Activated T-cell treated with anti-CD3 and anti-CD28 coated beads for 48 hours (primary cell): ENCODE measurements around the gene USH2A.
"Not testable (repeated sequence)": the region's sequence is repeated elsewhere in the genome, so short reads cannot be mapped to it uniquely, and the experiment has no call there.

ENCODE experiments used
- DNase-seq: peaks from one replicate; pipeline ENCODE4 v3.0.0-alpha.2; 2020; ENCODE audit warnings: low read depth

Gene USH2A

DNA sequence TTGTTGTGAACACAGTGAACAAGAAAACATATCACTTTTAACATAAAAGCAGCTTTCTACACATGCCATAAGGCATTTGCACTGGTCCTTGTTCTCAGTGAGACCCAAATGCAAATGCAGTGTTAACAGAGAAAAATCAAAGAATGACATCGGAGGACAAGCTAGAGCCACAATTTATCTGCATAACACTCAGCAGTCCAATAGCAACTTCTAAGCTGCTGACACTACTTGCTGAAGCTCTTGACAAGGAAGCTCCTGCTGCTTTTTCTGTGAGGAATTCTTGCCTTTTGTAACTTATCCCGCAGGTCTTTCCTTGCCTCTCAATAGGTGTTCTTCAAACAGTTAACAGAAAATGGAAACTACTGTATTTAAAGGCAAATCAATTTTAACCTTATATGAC is 34.7 kb downstream of the USH2A start:
- DNase-seq, result no peak

DNA sequence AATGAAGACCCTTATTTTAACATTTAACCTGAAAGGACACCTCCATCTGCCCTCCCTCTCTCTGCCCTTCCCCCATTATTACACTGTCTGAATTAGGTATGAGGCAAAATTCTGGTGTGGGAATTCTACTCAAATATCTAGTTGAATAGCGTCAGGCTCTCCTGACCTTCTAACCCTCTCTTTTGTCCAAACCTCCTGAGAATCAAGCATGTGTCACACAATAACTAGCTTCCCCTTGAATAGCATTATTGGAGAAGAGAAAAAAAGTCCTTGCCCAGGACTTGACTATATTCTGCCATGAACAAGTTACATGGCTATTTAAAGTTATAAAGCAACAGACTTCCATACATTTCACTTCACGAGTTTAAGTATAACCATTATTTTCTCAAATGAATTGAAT is 35.5 kb downstream of the USH2A start:
- no peak for DNase-seq

DNA sequence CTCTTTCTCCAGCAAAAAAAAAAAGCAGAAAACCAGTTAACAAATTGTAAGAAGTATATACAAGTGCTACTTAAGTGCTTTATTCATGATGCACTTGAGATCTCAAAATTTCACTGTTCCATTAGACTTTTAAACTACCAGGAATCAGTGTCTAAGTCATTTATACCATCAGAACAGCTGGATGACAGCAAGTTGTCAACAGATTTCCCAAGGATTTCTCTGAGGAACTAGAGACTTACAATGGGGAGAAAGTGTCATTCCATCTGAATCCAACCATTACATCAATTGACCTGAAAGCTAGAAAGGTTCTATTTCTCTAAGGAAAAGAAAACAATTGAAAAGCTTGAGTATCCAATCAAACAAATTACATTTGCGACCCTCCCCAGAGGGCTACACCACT is 43.8 kb downstream of the USH2A start:
- no peak for DNase-seq

DNA sequence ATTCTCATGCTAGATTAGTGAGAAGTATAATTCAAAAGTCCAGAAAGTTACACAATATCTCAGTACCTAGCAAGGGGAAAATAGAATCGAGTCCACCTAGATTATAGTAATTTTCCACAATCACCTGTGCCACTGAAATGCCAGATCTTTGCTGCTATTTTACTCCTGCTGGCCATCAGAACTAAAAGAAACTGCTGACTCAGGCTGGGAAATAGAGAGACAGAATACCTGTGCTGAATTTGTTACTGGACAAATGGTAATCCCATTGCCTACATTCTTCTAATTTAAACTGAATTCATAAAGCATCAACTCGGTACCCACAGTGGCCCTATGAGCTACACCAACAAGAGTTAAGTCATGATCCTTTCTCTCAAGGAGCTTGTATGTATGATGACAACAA is 55.0 kb downstream of the USH2A start:
- no peak for DNase-seq

DNA sequence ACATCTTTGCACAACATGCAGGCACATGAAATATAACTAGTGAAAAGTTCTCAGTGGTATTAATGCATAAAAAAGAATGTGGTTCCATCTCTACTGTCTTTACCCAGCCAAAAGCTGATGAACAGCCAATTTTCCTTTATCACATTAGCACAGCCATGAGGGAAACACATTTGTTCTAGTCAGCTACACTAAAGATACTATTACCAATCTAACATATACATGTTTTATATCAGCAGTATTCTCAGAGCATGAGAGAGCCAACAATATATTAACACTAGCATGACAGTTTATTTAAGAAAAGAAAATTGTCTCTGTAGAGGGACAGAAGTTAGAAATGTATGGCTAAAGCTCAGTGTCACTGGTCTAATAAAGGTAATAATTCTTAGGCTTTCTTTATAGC is 56.3 kb downstream of the USH2A start:
- no peak for DNase-seq

DNA sequence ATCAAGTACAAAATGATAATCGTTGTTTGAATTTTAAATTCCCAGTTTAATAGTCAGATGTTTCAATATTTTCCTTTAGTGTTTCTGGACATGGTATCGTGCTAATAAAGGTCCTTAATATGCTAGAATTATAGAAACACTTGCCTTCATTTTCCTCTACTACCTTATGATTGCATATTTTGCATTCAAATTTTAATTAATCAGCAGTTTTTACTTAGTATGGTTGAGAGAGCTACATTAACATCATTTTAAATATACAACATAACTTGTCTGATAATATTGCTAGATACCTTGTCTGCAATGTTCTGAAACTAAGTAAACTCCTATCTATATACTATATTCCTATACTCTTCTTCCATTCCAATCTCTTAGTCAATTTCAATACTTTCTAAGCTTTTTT is 66.3 kb downstream of the USH2A start:
- DNase-seq, result no peak

DNA sequence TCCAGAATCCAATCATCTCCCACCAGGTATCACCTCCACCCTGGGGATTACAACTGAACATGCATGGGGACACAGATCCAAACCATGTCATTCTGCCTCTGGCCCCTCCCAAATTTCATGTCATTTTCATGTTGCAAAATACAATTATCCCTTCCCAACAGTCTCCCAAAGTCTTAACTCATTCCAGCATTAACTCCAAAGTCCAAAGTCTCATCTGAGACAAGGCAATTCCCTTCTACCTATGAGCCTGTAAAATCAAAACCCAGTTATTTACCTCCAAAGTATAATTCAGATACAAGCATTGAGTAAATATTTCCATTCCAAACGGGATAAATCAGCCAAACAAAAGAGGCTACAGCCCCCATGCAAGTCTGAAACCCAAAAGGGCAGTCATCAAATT is 73.1 kb downstream of the USH2A start:
- DNase-seq, result no peak

DNA sequence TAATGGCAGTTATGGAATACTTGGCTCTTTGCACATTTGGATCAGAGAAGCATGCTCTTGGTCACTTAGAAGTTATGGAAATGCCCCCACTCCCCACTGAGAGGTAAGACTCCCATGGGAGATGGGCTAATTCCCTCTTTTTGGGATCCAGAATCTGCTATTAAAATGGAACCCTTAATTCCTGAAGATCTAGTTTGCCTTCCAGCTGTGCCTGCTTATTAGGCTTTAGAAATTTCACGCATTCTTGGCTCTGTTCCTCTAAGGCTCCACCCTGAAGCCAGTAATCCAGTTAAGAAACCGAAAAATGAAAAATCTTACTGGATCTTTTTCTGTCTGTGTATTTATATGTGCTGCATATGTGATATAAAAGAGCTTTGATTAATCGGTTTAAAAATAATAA is 76.7 kb downstream of the USH2A start:
- DNase-seq, result no peak

DNA sequence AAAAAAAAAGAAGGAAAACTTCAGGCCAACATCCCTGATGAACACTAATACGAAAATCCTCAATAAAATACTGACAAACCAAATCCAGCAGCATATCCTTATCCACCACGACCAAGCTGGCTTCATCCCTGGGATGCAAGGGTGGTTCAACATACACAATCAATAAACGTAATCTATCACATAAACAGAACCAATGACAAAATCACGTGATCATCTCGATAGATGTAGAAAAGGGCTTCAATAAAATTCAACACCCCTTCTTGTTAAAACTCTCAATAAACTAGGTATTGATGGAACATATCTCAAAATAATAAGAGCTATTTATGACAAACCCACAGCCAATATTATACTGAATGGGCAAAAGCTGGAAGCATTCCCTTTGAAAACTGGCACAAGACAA is 82.7 kb downstream of the USH2A start:
- not testable (repeated sequence) for DNase-seq

DNA sequence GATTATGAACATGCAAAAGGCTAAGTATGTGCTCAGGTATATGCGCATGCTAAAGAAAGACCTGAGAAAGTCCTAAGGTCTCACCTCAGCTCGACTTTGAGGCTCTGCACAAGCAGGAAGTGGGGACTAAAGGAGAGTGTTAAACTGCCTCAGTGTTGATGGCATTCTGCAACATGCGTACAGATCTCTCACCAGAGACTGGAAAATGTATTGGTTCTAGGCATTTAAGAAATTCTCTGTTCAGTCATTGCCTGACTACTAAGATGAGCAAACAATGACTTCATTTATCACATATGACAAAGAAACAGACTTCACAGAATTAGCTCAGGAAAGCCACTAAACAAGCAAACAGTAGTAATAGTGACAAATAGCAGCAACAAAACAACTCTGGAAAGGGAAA is 90.8 kb downstream of the USH2A start:
- no peak for DNase-seq

DNA sequence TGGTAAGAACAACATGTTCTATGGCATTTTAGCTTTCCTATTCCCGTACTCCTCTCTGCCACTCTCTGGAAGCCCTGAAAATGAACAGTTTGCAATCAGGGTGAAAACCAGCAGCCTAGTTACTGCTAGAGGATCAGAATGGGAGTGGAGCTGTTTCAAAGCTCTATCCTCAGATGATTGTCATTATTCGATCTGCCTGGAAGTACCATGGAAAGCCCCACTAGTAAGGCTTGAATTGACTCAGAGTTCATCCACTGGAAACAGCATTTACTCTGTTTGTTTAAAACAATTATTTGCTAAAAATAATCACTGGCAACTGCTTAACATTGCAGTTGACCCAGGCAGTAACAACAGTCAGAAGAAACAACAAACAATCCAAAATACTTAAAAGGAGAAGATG is 91.2 kb downstream of the USH2A start:
- no peak for DNase-seq

DNA sequence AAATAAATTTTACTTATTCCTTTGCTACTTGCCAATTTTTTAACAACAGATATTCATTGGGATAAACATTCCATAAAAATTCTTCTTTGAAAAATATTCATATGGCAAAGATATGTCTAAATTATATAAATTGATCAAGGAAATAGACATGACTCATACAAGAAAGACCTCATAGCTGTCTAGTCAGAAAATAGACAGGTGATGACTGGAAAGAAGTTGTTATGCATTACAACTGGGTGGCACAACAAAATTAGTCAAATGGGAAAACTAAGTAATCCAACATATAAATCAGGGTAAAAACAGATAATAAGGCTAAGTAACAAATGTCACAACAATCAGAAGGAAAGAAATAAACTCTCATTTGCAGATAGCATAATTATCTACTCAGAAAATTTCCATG is 92.0 kb downstream of the USH2A start:
- no peak for DNase-seq

DNA sequence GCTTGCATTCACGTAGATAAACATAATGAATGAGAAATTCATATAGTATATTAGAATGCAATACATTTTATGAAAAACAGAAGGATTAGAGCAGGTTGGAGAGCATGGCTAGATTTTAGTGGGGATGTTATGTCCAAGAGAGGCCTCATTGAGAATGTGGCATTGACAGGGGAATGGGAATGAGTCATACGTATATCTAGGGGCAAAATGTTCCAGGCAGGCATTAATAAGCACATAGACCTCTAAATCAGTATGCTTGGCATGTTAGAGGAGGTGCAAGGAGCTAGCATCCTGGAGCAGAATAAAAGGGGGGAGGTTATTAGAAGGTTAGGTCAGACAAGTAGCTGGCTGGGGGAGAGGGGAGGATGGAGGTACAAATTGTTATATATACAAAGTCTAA is 93.0 kb downstream of the USH2A start:
- no peak for DNase-seq

DNA sequence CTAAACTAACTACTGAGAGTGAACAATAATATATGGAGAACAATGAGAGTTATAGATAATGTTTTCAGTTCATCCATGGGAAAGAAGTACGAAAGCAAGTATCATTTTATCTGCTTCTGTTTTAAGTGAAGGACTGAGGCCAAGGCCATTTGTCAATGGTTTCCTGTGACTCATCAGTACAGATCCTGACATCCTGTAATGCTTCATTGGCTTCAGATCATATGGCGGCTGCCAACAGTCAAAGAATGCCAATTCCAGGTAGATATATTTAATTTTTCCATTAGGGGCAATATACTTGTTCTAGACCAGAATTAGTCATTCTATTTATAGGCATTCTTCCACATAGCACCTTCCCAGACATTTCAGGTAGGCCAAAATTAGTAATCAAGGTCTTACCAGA is 97.3 kb downstream of the USH2A start:
- no peak for DNase-seq

DNA sequence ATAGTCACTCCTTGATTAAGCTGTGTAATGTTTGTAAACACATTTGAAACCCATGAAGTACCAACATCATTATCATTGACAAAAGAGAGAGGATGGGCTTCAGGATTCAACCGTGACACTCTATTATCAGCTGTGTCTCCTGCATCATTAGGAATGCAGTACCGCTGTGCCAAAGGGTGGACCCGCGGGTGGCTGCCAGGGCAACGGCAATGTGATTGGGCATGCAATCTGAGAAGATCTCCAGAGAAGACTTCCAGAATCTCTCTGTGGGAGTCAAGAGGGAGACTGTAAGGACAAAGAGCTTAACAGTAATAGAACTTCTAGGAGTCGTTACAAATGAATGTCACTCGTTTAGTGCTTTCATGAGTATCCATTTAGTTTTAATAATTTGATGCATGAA is 97.9 kb downstream of the USH2A start:
- no peak for DNase-seq

DNA sequence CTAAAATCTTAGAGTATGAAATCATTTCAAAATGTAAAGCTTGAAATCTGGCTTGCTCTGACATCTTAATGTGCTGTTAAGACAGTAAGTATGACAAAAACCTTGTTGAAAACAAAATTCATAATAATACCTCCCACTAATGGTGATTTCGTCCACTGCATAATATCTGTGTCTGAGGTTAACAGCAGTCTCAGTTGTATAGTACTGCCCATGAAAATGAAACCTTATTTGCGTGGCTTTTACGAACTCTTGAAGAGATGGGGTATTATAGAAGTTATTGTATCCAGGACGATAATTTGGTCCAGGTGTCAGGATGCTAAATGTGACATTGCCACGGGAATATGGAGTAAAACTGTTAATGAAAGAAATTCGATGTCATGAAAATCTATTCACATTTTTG is 99.9 kb downstream of the USH2A start:
- no peak for DNase-seq

DNA sequence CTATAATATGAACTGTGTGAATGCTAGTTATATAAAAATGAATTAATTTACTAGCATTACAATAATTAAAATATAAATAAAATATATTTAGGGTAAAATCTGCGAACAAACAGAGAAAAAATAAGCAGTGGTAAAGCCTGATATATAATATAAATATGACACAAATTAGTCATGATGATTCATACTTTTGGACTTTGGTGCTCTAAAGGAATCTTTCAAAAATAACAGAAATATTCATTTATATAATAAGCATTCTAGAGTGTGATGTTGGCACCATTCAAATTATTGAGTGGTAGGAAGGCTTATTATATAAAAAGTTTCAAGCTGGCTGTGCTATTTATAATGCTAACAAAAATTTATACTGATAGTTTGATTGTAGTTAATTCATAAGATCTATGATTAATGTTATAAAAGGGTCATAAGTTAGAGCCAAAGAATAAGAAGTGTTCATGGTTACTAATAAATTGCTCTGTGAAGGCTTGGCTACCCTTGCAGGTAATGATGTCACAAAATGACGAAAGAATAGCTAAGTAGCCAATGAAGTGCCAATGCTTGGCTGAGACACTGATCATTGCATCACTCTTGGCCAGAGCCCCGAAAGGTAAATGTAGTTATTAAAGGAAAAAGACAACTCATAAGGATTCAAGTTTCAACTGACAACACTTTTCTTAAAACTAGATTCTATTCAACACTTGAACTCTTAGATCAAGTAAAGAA is 108.7 kb downstream of the USH2A start:
- no peak for DNase-seq

DNA sequence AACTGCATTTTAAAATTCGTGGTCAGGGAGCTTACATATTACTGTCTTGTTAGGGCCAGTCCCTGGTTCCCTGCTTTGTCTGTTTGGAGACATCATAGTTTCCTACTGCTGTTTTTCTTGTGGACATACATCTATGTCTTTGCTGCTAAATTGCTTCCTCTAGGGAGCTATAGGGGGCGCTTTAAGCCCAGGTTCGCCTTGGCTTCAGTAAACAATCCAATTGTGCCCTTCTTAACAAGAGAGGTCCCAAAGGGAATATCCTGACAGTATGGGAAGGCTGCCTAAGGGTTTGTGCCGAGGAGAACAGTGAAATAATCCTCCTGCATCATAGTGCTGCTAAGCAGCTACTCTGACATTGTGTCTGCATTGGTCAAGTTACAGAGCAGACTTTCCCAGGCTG is 112.5 kb downstream of the USH2A start:
- no peak for DNase-seq

DNA sequence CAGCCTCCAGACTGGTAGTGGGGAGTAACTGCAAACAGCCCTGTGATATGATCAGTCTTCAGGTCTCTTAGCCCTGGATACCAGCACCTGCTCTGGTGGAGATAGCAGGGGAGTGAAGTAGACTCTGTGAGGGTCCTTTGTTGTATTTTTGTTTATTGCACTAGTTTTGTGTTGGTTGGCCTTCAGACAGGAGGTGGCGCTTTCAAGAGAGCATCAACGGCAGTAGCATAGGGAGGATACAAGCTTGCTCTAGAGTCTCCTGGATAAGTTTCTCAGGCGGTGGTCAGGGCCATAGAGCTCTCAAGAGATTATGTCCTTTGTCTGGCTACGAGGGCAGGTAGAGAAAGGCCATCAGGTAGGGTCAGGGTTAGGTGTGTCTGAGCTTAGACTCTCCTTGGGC is 116.4 kb downstream of the USH2A start:
- DNase-seq, result no peak

DNA sequence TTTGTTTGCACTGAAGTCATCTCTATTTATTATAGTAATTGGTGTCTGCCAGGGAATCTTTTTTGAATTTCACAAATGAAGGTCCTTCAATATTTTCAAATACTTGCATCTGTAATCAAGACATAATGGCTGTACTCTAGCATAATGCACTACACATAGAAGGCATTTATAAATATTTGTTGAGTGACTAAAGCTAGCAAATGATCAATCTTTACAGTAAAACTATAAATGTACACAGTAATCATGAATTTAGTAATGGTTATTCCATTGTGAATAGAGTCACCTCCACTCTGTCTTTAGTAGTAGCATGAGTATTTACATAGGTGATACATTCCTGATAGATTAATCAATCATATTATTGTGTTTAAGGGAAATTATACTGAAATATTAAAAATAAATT is 119.6 kb downstream of the USH2A start:
- DNase-seq, result no peak

DNA sequence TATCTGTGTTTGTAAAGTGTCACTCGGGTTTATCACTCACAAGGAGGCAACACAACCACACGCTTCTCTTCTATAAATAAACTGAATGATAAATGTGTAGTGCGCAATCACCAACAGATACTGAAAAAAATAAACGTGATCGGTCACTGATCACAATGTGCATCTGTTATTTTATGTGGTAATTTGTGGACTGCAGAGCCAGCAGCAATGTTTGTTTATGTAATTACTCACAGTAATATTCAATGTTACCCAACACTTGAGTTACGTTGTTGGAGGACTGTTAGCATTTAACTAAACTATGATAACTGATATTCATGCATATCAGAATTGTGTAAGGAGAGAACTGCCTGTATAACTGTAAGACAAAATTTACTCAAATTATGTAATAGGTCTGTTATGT is 129.6 kb downstream of the USH2A start:
- no peak for DNase-seq

DNA sequence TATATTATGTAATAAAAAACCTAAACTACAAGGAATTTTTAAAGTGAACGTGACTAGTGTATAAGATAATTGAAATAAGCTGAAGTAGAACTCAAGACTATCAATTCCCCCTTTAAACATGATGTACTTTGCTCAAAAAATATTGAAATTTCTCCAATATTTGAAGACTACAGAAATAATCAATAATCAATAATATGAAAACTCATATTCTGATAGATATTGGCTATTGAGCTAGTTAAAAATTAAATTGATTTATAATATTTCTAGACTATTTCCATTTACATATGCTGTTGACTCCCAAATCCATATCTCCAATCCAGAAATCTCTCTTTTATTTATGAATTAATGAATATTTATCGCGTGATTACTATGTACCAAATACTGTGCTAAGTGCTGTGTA is 133.2 kb downstream of the USH2A start:
- DNase-seq, result no peak

DNA sequence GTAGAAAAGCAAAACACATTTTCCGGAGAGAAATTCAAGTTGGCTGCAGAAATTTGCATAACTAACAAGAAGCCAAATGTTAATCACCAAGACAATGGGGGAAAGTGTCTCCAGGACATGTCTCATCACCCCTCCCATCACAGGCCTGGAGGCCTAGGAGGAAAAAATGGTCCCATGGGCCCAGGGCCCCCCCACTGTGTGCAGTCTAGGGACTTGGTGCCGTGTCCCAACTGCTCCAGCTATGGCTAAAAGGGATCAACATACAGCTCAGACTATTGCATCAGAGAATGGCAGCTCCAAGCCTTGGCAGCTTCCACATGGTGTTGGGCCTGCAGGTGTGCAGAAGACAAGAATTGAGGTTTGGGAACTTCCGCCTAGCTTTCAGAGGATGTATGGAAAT is 138.2 kb downstream of the USH2A start:
- DNase-seq, result no peak

DNA sequence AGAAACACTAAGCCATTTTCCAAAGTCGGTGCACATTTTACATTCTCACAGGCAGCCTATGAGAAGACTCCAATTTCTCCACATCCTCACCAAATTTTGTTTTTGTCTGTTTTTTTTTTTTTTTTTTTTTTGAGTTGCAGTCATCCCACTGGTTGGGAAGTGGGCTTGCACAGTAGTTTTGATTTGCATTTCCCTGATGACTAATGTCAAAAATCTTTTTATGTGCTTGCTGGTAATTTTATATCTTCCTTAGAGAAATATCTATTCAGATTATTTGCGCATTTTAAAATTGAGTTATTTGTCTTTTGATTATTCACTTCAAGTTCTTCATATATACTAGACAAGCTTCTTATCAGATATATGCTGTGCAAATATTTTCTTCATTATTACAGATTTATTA is 141.5 kb downstream of the USH2A start:
- no peak for DNase-seq
